DOHH2 (cell line): ENCODE measurements around the gene SLC5A10.

Experiments
- H3F3A ChIP-seq: fragments of 200-600 bp; sonication (generic), shearing (Covaris generic); 2 replicates; pipeline ENCODE4 v1.6.0; 2016; ENCODE audit warnings: antibody characterized with exemption, mild to moderate bottlenecking; ENCODE audit not compliant: control insufficient read depth, insufficient read depth
- H3K27ac ChIP-seq: fragments of 200-600 bp; sonication (generic); 2 replicates; pipeline ENCODE4 v1.5.1; 2014; ENCODE audit warnings: low read depth, mild to moderate bottlenecking, low read length, moderate library complexity
- H3K27me3 ChIP-seq: fragments of 200-600 bp; sonication (generic); 2 replicates; pipeline ENCODE4 v1.6.1; 2014; ENCODE audit warnings: mild to moderate bottlenecking, low read length, mixed read lengths; ENCODE audit not compliant: control insufficient read depth
- H3K36me3 ChIP-seq: fragments of 200-600 bp; sonication (generic); 2 replicates; pipeline ENCODE4 v1.6.1; 2014; ENCODE audit warnings: mild to moderate bottlenecking, low read length, moderate library complexity, mixed read lengths; ENCODE audit not compliant: control insufficient read depth
- H3K4me1 ChIP-seq: fragments of 200-600 bp; sonication (generic); 2 replicates; pipeline ENCODE4 v1.6.1; 2014; ENCODE audit warnings: mild to moderate bottlenecking, low read length, mixed read lengths; ENCODE audit not compliant: control insufficient read depth
- H3K4me2 ChIP-seq: fragments of 200-600 bp; sonication (generic); 2 replicates; pipeline ENCODE4 v1.6.0; 2014; ENCODE audit warnings: mild to moderate bottlenecking, low read length, moderate library complexity
- H3K4me3 ChIP-seq: fragments of 200-600 bp; sonication (generic); 2 replicates; pipeline ENCODE4 v1.5.1; 2014; ENCODE audit warnings: mild to moderate bottlenecking, low read length, mixed read lengths
- H3K79me2 ChIP-seq: fragments of 200-600 bp; sonication (generic); 2 replicates; pipeline ENCODE4 v1.6.1; 2014; ENCODE audit warnings: mild to moderate bottlenecking, low read length, mixed read lengths; ENCODE audit not compliant: control insufficient read depth
- H3K9me2 ChIP-seq: fragments of 200-600 bp; sonication (generic); replicated peaks from 2 replicates; pipeline ENCODE4 v1.6.1; 2014; ENCODE audit warnings: mild to moderate bottlenecking, low read length, mixed read lengths; ENCODE audit not compliant: control insufficient read depth
- H3K9me3 ChIP-seq: fragments of 200-600 bp; sonication (generic); 2 replicates; pipeline ENCODE4 v1.6.1; 2014; ENCODE audit warnings: antibody characterized with exemption, low read length, mixed read lengths; ENCODE audit not compliant: control insufficient read depth, insufficient read depth
- H4K20me1 ChIP-seq: fragments of 200-600 bp; sonication (generic); 2 replicates; pipeline ENCODE4 v1.6.0; 2014; ENCODE audit warnings: low read depth, mild to moderate bottlenecking, antibody characterized with exemption, low read length, moderate library complexity; ENCODE audit not compliant: control insufficient read depth, insufficient read depth
- EZH2phosphoT487 ChIP-seq: fragments of 200-600 bp; sonication (generic); IDR thresholded peaks from 2 replicates; pipeline ENCODE4 v1.6.1; 2017; ENCODE audit warnings: borderline replicate concordance, mild to moderate bottlenecking, antibody characterized with exemption, low read length, moderate library complexity, mixed read lengths
- TF ChIP-seq, protein P1 (sequence below): fragments of 200-600 bp; sonication (generic); IDR thresholded peaks from one replicate; pipeline ENCODE4 v1.5.1; 2014; ENCODE audit warnings: antibody characterized with exemption, mild to moderate bottlenecking, low read depth, low read length; ENCODE audit not compliant: poor library complexity, severe bottlenecking

SLC5A10 gene

DNA sequence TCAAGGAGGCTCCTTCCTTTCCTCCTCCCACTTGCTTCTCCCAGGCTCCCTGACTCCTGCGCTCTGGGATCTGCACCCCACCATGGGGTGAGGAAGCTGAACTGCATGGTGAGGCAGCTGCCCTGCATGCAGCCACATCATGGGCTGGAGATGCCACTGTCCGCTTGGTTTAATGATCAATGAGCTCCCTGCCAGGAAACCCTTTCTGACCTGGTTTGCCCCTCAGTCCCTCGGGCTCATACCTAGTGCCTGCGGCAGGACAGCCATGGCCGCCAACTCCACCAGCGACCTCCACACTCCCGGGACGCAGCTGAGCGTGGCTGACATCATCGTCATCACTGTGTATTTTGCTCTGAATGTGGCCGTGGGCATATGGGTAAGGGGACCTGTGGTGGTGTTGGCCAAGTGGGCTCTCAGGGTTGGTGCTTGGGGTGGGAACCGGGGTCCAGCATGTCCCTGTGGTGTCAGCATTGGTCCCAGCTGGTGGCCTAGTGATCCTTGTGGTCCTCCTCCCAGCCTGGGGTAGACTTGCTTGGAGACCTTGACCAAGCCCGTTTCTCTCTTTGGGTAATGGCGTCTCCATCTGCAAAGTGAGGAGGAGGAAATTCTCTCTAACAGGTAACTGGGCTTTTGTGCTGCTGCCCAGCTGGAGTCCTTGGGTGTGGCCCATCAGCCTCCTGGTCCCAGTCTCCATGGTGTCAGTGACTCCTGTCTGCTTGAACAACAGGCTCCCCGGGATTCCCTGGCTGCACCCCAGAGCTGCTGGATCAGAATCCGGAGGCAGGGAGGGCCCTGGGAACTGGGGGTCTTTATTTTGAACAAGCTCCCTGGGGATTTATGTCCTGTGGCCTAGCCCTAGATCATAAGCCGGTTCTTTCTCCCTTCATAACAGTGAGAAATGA lies at the start of gene SLC5A10:
SLC5A10 (plus strand) TSS at position 225 of the 902 bp plus-strand sequence; CDS start at position 266, 41 bp downstream.
- no peaks in the 10 kb centered on the region for H3K9me3 ChIP-seq
- H3K9me2 ChIP-seq = no peaks in the 10 kb centered on the region
- no peak within 1 kb of the TSS for H3K27ac ChIP-seq
- no peaks in the 10 kb centered on the region for H4K20me1 ChIP-seq
- TF ChIP-seq, protein P1, sequence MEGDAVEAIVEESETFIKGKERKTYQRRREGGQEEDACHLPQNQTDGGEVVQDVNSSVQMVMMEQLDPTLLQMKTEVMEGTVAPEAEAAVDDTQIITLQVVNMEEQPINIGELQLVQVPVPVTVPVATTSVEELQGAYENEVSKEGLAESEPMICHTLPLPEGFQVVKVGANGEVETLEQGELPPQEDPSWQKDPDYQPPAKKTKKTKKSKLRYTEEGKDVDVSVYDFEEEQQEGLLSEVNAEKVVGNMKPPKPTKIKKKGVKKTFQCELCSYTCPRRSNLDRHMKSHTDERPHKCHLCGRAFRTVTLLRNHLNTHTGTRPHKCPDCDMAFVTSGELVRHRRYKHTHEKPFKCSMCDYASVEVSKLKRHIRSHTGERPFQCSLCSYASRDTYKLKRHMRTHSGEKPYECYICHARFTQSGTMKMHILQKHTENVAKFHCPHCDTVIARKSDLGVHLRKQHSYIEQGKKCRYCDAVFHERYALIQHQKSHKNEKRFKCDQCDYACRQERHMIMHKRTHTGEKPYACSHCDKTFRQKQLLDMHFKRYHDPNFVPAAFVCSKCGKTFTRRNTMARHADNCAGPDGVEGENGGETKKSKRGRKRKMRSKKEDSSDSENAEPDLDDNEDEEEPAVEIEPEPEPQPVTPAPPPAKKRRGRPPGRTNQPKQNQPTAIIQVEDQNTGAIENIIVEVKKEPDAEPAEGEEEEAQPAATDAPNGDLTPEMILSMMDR = no peak
- TF ChIP-seq EZH2phosphoT487 = no peak
- no peaks in the 10 kb centered on the region for H3K36me3 ChIP-seq
- 0 out of 2 replicates have a peak, but pooled peaks cover 5% of the 10 kb centered on the region for H3K27me3 ChIP-seq
- no peaks in the 10 kb centered on the region for H3K79me2 ChIP-seq
- no peaks in the 10 kb centered on the region for H3F3A ChIP-seq
- H3K4me2 ChIP-seq = no peak within 1 kb of the TSS
- H3K4me1 ChIP-seq = no peaks in the 10 kb centered on the region
- H3K4me3 ChIP-seq = no peak within 1 kb of the TSS

DNA sequence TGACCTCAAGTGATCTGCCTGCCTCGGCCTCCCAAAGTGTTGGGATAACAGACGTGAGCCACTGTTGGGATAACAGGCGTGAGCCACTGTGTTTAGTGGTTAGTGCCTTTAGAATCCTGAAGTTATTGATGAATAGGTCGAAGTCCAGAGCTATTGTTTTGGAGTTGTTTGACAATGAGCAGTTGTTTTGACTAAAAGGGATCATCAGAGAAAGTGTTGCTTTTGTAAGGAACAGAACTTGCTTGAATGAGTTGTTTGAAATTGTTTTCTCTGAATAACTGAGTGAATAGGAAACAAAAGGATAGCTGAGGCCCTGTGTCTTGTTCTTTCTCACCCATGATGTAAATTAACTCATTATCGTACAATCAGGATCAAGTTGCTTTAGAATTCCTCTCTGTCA lies 47.5 kb upstream of the SLC5A10 start:
- Histone ChIP-seq H3K27me3 (no peaks in the 10 kb centered on the region), H3K4me1 (peaks cover 44% of the 10 kb centered on the region), H3K4me2 (no peak overlapping the region), H3K9me2 (no peaks in the 10 kb centered on the region), H4K20me1 (no peaks in the 10 kb centered on the region), H3K36me3 (peaks cover 76% of the 10 kb centered on the region), H3F3A (peaks cover 15% of the 10 kb centered on the region), H3K4me3 (no peak overlapping the region), H3K79me2 (peaks cover 51% of the 10 kb centered on the region), H3K9me3 (no peaks in the 10 kb centered on the region), H3K27ac (no peak overlapping the region)
- no peak for TF ChIP-seq EZH2phosphoT487
- TF ChIP-seq, protein P1 = no peak

DNA sequence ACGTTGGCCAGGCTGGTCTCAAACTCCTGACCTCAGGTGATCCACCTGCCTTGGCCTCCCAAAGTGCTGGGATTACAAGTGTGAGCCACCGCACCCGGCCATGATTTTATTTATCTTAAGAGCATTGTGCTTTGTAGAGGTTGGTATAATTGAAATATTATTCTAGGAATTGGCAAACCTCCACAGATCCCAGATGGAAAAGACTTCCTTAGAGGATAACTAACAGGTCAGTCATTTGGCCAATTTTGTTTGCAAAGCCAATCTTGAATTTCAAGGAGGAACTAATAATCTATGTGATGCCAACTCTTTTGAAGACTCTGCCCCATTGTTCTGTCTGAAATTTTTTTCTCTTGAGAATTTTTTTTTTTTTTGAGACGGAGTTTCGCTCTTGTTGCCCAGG lies 46.7 kb upstream of the SLC5A10 start:
- no peaks in the 10 kb centered on the region for H4K20me1 ChIP-seq
- H3K4me2 ChIP-seq = no peak overlapping the region
- H3K9me2 ChIP-seq = no peaks in the 10 kb centered on the region
- no peaks in the 10 kb centered on the region for H3K9me3 ChIP-seq
- H3K79me2 ChIP-seq = peaks cover 54% of the 10 kb centered on the region
- no peak overlapping the region for H3K4me3 ChIP-seq
- peaks cover 83% of the 10 kb centered on the region for H3K36me3 ChIP-seq
- peaks cover 11% of the 10 kb centered on the region for H3F3A ChIP-seq
- no peaks in the 10 kb centered on the region for H3K27me3 ChIP-seq
- H3K4me1 ChIP-seq = peaks cover 37% of the 10 kb centered on the region
- no peak overlapping the region for H3K27ac ChIP-seq
- TF ChIP-seq EZH2phosphoT487 = no peak
- TF ChIP-seq, protein P1 = no peak
